ENCODE results near the gene RINL. TPM values are rescaled to one million over a fixed set of nuclear protein-coding genes. Genes with fewer than 3 reads are reported as not detected.

Gene RINL
- polyA plus RNA-seq, 1 experiment: 1.6 TPM

GRCh38 chr19:38894968-38895367, 16.9 kb upstream of the RINL start:
- ChIA-PET POLR2A (no interaction called here), CTCF (no interaction called here)
- H3K4me3 ChIP-seq (ENCODE audit: low read depth, low read length): no peak overlapping the region
- no peak overlapping the region for H3K27ac ChIP-seq (ENCODE audit: low read depth, low read length)
- H3K9me3 ChIP-seq (ENCODE audit: control insufficient read depth, insufficient read depth, low read length): no peaks in the 10 kb centered on the region; the same call in 1 of the 2 replicates
- TF ChIP-seq CTCF (IDR thresholded peaks at IDR 0.05; ENCODE audit: low read depth, low read length): no peak
- H3K27me3 ChIP-seq (ENCODE audit: control insufficient read depth, insufficient read depth, low read length): no peaks in the 10 kb centered on the region
- no peak for DNase-seq (ENCODE audit: low read depth, low spot score)

GRCh38 chr19:38893341-38893771, 15.3 kb upstream of the RINL start:
- ChIA-PET CTCF (interaction anchor here (0.6 kb wide), 1 partner anchor 311 kb away, joined by 3 read pairs; no protein-coding TSS in a partner anchor), POLR2A (no interaction called here)
- DNase-seq (ENCODE audit: low read depth, low spot score): no peak
- Histone ChIP-seq H3K27ac (ENCODE audit: low read depth, low read length) (no peak overlapping the region), H3K9me3 (ENCODE audit: control insufficient read depth, insufficient read depth, low read length) (no peaks in the 10 kb centered on the region), H3K4me3 (ENCODE audit: low read depth, low read length) (no peak overlapping the region), H3K27me3 (ENCODE audit: control insufficient read depth, insufficient read depth, low read length) (no peaks in the 10 kb centered on the region)
- TF ChIP-seq CTCF (IDR thresholded peaks at IDR 0.05; ENCODE audit: low read depth, low read length): no peak

- CTCF ChIA-PET: no interaction called here
- TF ChIP-seq CTCF (IDR thresholded peaks at IDR 0.05; ENCODE audit: low read depth, low read length): no peak
Observed at GRCh38 chr19:38892841-38893240, 14.8 kb upstream of the RINL start.

GRCh38 chr19:38891771-38892170, 13.7 kb upstream of the RINL start:
- ChIA-PET POLR2A (interaction anchor here (0.7 kb wide), 1 partner anchor 20 kb away, joined by 5 read pairs; the partner anchor contains the start of gene CCER2), CTCF (interaction anchor here (0.7 kb wide), 1 partner anchor 167 kb away, joined by 3 read pairs; no protein-coding TSS in a partner anchor)
- TF ChIP-seq CTCF (IDR thresholded peaks at IDR 0.05; ENCODE audit: low read depth, low read length): no peak
- Histone ChIP-seq H3K27me3 (ENCODE audit: control insufficient read depth, insufficient read depth, low read length) (no peaks in the 10 kb centered on the region), H3K27ac (ENCODE audit: low read depth, low read length) (no peak overlapping the region), H3K4me3 (ENCODE audit: low read depth, low read length) (no peak overlapping the region), H3K9me3 (ENCODE audit: control insufficient read depth, insufficient read depth, low read length) (no peaks in the 10 kb centered on the region)
- no peak for DNase-seq (ENCODE audit: low read depth, low spot score)

More at GRCh38 chr19:38892841-38893240, 14.8 kb upstream of the RINL start:
- no peak overlapping the region for H3K4me3 ChIP-seq (ENCODE audit: low read depth, low read length)
- POLR2A ChIA-PET: no interaction called here
- no peak overlapping the region for H3K27ac ChIP-seq (ENCODE audit: low read depth, low read length)
- no peak for DNase-seq (ENCODE audit: low read depth, low spot score)
- no peaks in the 10 kb centered on the region for H3K27me3 ChIP-seq (ENCODE audit: control insufficient read depth, insufficient read depth, low read length)
- H3K9me3 ChIP-seq (ENCODE audit: control insufficient read depth, insufficient read depth, low read length): no peaks in the 10 kb centered on the region

- Histone ChIP-seq H3K9me3 (ENCODE audit: control insufficient read depth, insufficient read depth, low read length) (no peaks in the 10 kb centered on the region), H3K27me3 (ENCODE audit: control insufficient read depth, insufficient read depth, low read length) (no peaks in the 10 kb centered on the region), H3K4me3 (ENCODE audit: low read depth, low read length) (no peak overlapping the region), H3K27ac (ENCODE audit: low read depth, low read length) (no peak overlapping the region)
- ChIA-PET CTCF (no interaction called here), POLR2A (interaction anchor here (0.7 kb wide), 1 partner anchor 681 kb away, joined by 7 read pairs; no protein-coding TSS in a partner anchor)
- TF ChIP-seq CTCF (IDR thresholded peaks at IDR 0.05; ENCODE audit: low read depth, low read length): no peak
- DNase-seq (ENCODE audit: low read depth, low spot score): no peak
Observed at GRCh38 chr19:38890686-38891085, 12.6 kb upstream of the RINL start.

Data from AG04450 (cell line).